ENCODE measurements around the gene TLCD3A.

DNA sequence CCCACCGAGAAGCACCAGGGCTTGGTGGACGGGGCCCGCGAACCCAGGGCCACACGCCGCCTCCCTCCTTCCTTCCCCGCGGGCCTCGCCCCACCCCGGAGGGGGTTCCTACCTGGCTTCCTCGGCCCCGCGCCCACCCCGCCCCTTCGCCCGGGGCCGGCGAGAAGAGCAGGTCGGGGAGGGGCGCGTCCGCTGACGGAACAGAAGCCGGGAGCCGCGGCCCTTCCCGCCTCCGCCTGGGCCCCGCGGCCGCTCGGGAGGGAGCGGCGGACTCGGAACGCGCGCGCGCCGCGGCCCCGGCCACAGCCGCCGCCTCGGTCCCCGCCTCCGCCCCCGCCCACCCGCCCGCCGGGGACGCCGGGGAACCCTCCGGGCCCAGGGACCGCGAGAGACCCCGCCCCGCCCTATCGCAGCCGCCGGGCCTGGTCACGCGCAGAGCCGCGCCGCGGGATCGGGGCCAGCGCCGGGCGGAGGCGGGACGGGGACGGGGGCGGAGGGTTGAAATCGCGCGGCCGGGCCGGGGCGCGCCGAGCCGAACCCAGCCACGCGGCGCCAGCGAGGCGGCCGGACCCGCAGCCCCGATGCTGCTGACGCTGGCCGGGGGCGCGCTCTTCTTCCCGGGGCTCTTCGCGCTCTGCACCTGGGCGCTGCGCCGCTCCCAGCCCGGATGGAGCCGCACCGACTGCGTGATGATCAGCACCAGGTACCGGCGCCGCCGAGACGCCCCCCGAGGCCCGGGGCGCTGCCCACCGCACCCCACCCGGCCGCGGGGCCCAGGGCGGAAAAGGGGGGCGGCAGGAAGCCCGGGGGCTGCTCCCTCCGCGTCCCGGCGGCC is at the start of gene TLCD3A:
- TF ChIP-seq, protein P1, sequence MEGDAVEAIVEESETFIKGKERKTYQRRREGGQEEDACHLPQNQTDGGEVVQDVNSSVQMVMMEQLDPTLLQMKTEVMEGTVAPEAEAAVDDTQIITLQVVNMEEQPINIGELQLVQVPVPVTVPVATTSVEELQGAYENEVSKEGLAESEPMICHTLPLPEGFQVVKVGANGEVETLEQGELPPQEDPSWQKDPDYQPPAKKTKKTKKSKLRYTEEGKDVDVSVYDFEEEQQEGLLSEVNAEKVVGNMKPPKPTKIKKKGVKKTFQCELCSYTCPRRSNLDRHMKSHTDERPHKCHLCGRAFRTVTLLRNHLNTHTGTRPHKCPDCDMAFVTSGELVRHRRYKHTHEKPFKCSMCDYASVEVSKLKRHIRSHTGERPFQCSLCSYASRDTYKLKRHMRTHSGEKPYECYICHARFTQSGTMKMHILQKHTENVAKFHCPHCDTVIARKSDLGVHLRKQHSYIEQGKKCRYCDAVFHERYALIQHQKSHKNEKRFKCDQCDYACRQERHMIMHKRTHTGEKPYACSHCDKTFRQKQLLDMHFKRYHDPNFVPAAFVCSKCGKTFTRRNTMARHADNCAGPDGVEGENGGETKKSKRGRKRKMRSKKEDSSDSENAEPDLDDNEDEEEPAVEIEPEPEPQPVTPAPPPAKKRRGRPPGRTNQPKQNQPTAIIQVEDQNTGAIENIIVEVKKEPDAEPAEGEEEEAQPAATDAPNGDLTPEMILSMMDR (IDR thresholded peaks at IDR 0.05 in 4 of 5, conservative IDR thresholded peaks at IDR 0.05 in 1 of 5) = no peak
- peak in 1 of 2 donors; percentile 37 for TF ChIP-seq POLR2A (IDR thresholded peaks at IDR 0.05)

Data from gastrocnemius medialis (tissue), 4 donors.